ENCODE results near the gene NDUFS8. TPM values are rescaled to one million over a fixed set of nuclear protein-coding genes. Genes with fewer than 3 reads are reported as not detected.
A peak's percentile ranks its signal among the peaks of the same experiment; 100 is the strongest.
"Not testable (repeated sequence)": the region's sequence is repeated elsewhere in the genome, so short reads cannot be mapped to it uniquely, and the experiment has no call there.

NDUFS8 gene
- total and polyA plus RNA-seq, 2 of the 13 experiments (the other 11 are each of a cell fraction or from before 2014, with no cell fraction given): 96.7 to 158 TPM

DNA sequence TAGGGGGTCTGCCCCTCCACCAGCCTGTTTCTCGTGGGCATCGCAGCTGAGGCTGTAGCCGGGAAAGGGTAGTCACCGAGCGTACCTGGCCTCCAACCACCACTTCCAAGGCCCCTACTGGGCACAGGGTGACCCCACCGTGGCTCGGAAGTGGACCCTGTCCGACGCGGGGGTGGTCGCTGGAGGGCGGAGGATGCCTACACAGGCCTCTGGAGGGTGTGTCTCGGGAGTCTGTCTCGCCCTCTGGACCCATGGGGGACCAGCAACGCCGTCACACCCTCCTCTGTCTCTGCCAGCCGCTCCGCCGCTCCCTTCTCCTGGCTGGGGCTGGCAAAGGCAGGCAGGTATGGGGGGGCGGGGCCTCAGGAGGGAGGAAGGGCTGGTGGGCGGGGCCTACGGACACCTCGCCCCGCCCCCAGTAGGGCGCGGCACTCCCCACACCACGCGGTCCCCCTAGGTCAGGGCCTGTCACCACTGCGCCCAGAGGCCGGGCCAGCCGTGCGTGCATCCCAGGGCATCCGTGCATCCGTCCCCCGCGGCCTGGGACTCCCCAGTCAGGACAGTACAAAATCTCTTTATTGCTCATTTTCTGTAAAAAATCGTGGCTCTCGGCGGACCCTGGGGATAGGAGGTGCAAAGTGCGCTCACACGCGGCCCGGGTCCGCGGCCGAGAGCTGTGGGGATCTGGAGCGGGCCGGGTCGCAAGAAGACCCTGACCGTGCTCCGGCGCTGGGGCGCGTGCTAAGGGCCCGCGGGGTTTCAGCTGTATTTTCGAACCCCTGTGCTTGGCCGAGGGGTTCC lies 39.7 kb upstream of the NDUFS8 start:
- WGBS (ENCODE audit: low lambda C conversion rate): 95% methylated on average over 23 of the region's 58 CpGs
- H3K27me3 ChIP-seq (ENCODE audit: control insufficient read depth in 1 of 2, insufficient read depth in 2 of 2, low read length in 2 of 2); ATAC-seq; H2AFZ ChIP-seq (ENCODE audit: low read length); H3K9ac ChIP-seq (ENCODE audit: insufficient read depth, low read depth, low read length); FAIRE-seq; H4K20me1 ChIP-seq (ENCODE audit: insufficient read depth, low read length); H3K79me2 ChIP-seq (ENCODE audit: insufficient read depth, low read length); H3K4me2 ChIP-seq (ENCODE audit: low read depth, low read length); intact Hi-C loops (cut with micrococcal nuclease; ENCODE audit: unreplicated experiment); in situ Hi-C loops (cut with HindIII; ENCODE audit: extremely low pct_ligation_motif_present, low pct_unique_long_range_greater_than_20kb); H3K36me3 ChIP-seq (replicated peaks in 1 of 2; ENCODE audit: control insufficient read depth in 1 of 2, insufficient read depth in 2 of 2, low read length in 2 of 2); H3K4me1 ChIP-seq (ENCODE audit: insufficient read depth, low read length); H3K27ac ChIP-seq (ENCODE audit: extremely low read length, insufficient read depth, low read length); POLR2A ChIA-PET; BruUV-seq (replicated peaks); DNase-seq (ENCODE audit: low spot score); H3K9me3 ChIP-seq (ENCODE audit: low read length); H3K4me3 ChIP-seq (replicated peaks in 1 of 3; ENCODE audit: insufficient read depth in 1 of 3, low read depth in 2 of 3, low read length in 3 of 3); CTCF ChIA-PET (ENCODE audit: low intra/inter-chr PET ratio, low total read pairs): not testable (repeated sequence)
- TF ChIP-seq, protein P1, sequence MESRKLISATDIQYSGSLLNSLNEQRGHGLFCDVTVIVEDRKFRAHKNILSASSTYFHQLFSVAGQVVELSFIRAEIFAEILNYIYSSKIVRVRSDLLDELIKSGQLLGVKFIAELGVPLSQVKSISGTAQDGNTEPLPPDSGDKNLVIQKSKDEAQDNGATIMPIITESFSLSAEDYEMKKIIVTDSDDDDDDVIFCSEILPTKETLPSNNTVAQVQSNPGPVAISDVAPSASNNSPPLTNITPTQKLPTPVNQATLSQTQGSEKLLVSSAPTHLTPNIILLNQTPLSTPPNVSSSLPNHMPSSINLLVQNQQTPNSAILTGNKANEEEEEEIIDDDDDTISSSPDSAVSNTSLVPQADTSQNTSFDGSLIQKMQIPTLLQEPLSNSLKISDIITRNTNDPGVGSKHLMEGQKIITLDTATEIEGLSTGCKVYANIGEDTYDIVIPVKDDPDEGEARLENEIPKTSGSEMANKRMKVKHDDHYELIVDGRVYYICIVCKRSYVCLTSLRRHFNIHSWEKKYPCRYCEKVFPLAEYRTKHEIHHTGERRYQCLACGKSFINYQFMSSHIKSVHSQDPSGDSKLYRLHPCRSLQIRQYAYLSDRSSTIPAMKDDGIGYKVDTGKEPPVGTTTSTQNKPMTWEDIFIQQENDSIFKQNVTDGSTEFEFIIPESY (CRISPR knock-in tag; IDR thresholded peaks at IDR 0.05): 0 out of 2 replicates have a peak, but pooled peaks have one; percentile 6

DNA sequence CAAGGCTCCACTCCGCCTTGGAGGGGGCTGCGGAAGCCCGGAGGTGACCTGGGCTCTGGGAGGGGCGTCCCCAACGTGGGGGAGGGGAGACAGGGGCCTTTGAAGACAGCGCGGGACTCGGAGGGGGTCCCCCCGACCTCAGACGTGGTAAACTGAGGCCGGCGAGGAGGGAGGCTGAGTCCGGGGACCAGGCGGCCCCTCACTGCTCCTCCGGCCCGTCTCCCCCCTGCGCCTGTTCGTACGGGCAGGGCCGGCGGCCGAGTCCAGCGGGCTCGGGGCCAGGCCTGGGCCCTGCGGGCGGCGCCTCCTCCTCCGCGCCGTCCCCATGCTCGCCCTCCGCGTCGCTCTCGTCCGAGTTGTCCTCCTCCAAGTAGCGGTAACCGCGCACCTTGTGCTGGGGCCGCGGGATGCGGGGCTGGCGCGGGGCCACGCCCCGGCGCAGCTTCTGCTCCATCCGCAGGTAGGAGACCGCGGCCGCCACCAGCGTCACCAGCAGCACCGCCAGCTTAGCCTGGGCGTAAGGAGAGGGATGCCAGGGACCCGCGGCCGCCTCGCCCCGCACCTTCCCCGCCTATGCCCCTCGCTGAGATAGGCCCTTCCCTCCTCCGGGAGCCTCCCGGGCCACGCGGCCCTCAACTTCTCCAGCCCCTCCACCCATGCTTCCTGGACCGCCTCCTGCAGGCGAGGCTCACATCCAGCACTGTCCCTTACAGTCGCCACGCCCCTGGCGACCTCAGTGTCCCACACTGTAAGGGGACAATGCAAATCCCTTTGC lies 38.9 kb upstream of the NDUFS8 start:
- H3K4me2 ChIP-seq (ENCODE audit: low read depth, low read length); H2AFZ ChIP-seq (ENCODE audit: low read length); POLR2A ChIA-PET; CTCF ChIA-PET (ENCODE audit: low intra/inter-chr PET ratio, low total read pairs); BruUV-seq (replicated peaks); DNase-seq (ENCODE audit: low spot score); H3K9ac ChIP-seq (ENCODE audit: insufficient read depth, low read depth, low read length); FAIRE-seq; intact Hi-C loops (cut with micrococcal nuclease; ENCODE audit: unreplicated experiment); in situ Hi-C loops (cut with HindIII; ENCODE audit: extremely low pct_ligation_motif_present, low pct_unique_long_range_greater_than_20kb); H3K4me3 ChIP-seq (replicated peaks in 1 of 3; ENCODE audit: insufficient read depth in 1 of 3, low read depth in 2 of 3, low read length in 3 of 3); H4K20me1 ChIP-seq (ENCODE audit: insufficient read depth, low read length); ATAC-seq; H3K36me3 ChIP-seq (replicated peaks in 1 of 2; ENCODE audit: control insufficient read depth in 1 of 2, insufficient read depth in 2 of 2, low read length in 2 of 2); H3K9me3 ChIP-seq (ENCODE audit: low read length); H3K27me3 ChIP-seq (ENCODE audit: control insufficient read depth in 1 of 2, insufficient read depth in 2 of 2, low read length in 2 of 2); H3K79me2 ChIP-seq (ENCODE audit: insufficient read depth, low read length); H3K27ac ChIP-seq (ENCODE audit: extremely low read length, insufficient read depth, low read length); H3K4me1 ChIP-seq (ENCODE audit: insufficient read depth, low read length): not testable (repeated sequence)
- 88% methylated on average over 26 of the region's 70 CpGs for WGBS (ENCODE audit: low lambda C conversion rate)
